Upper lobe of left lung (tissue), 6 donors: ENCODE measurements around the gene MT1G. TPM values are rescaled to one million over a fixed set of nuclear protein-coding genes. Genes with fewer than 3 reads are reported as not detected.
"Not testable (repeated sequence)": the region's sequence is repeated elsewhere in the genome, so short reads cannot be mapped to it uniquely, and the experiment has no call there.

Experiments
- ATAC-seq, 2 donors: fragments of 200-7000 bp; cut with Tn5 transposase; one replicate each; pipeline ENCODE4 v1.9.1; 2022; ENCODE audit warnings: mild to moderate bottlenecking in 2 of 2, moderate library complexity in 2 of 2; ENCODE audit not compliant: low FRiP score in 2 of 2
- DNase-seq, 2 donors: peaks; one replicate each; pipeline ENCODE4 v3.0.0-alpha.2; 2019 to 2020
- H3K27ac ChIP-seq, 4 donors: fragments of 200-600 bp; sonication (generic); one replicate each; pipeline ENCODE4 v1.5.1; 2016 to 2019
- H3K27me3 ChIP-seq, 4 donors: fragments of 200-600 bp; sonication (generic); one replicate each; pipeline ENCODE4 v1.5.1; 2017 to 2019
- H3K36me3 ChIP-seq, 4 donors: fragments of 200-600 bp; sonication (generic); one replicate each; pipeline ENCODE4 v1.5.1; 2016 to 2019
- H3K4me1 ChIP-seq, 4 donors: fragments of 200-600 bp; sonication (generic); one replicate each; pipeline ENCODE4 v1.5.1; 2018 to 2019
- H3K4me3 ChIP-seq, 4 donors: fragments of 200-600 bp; sonication (generic); one replicate each; pipeline ENCODE4 v1.5.1; 2017 to 2019; ENCODE audit warnings: mild to moderate bottlenecking in 2 of 4, moderate library complexity in 1 of 4
- H3K9me3 ChIP-seq, 4 donors: fragments of 200-600 bp; sonication (generic); one replicate each; pipeline ENCODE4 v1.5.1; 2018 to 2019
- CTCF ChIP-seq, 6 experiments: fragments of 450-650 bp in 4 of 6; fragments of 200-600 bp in 2 of 6; sonication (generic) in 2 of 6; IDR thresholded peaks; one replicate each; pipeline ENCODE4 v1.5.1; 2016 to 2019; ENCODE audit warnings: antibody characterized with exemption in 6 of 6
- EP300 ChIP-seq, 4 donors: sonication (generic); formaldehyde crosslinking; IDR thresholded peaks; one replicate each; pipeline ENCODE4 v1.5.1; 2017; ENCODE audit warnings: antibody characterized with exemption in 4 of 4, control low read depth in 2 of 4
- POLR2A ChIP-seq, 4 donors: fragments of 450-650 bp; IDR thresholded peaks; one replicate each; pipeline ENCODE4 v1.5.1; 2016 to 2017; ENCODE audit warnings: antibody characterized with exemption in 4 of 4, mild to moderate bottlenecking in 2 of 4
- POLR2AphosphoS5 ChIP-seq, 2 donors: sonication (generic); formaldehyde crosslinking; IDR thresholded peaks; one replicate each; pipeline ENCODE4 v1.5.1; 2017; ENCODE audit warnings: antibody characterized with exemption in 2 of 2
- WGBS, 2 donors: methylation state at CpG; one replicate each; pipeline ENCODE4 v1.1.5; 2017 to 2018; 5-methylcytosine and 5-hydroxymethylcytosine counted together
- total RNA-seq, 6 donors: library from RNA; depleted of rRNA in 4 of 6; stranded (reverse); fragments of >200 nt in 4 of 6; gene quantifications; one replicate each; pipeline versions ENCODE4 v1.1.0 to v1.2.1, GENCODE V29; 2016 to 2021
- donor health status: DM: no; HTN: no; CAD: no; lungs with moderate emphysema.
- donor health status: DM: no; HTN: yes; CAD: no; lungs with severe emphysema.

The MT1G gene
- total RNA-seq, 6 donors from 2014 or later, result 4.5 to 93.0 (median 14.0) TPM; not detected in 1

- Histone ChIP-seq H3K9me3 (no peaks in the 10 kb centered on the region), H3K36me3 (no peaks in the 10 kb centered on the region), H3K27ac (no peak overlapping the region), H3K4me1 (peaks cover 10 to 20% (median 19%) of the 10 kb centered on the region in 4 donors), H3K27me3 (peaks cover 0 to 22% (median 10%) of the 10 kb centered on the region in 4 donors), H3K4me3 (no peak overlapping the region)
- TF ChIP-seq CTCF (IDR thresholded peaks at IDR 0.05) (no peak), POLR2AphosphoS5 (IDR thresholded peaks at IDR 0.05) (no peak), POLR2A (IDR thresholded peaks at IDR 0.05) (no peak), EP300 (IDR thresholded peaks at IDR 0.05) (no peak)
- 79 to 83% methylated on average over 2 of the region's 2 CpGs for WGBS, 2 donors
- DNase-seq, result no peak
- no peak for ATAC-seq
Measured at GRCh38 chr16:56670620-56670934, 2.7 kb upstream of the MT1G start.

- 20 to 36% methylated on average over 13 to 19 of the region's 19 CpGs for WGBS, 2 donors
- no peak overlapping the region for H3K4me3 ChIP-seq
Measured at GRCh38 chr16:56669840-56670619, 2.2 kb upstream of the MT1G start.

GRCh38 chr16:56669005-56669839 lies 1.4 kb upstream of the MT1G start, which contains the start of gene MT1H:
MT1H (plus strand) TSS chr16:56669814; CDS start chr16:56669885, 71 bp downstream.
- Histone ChIP-seq H3K4me3 (peak within 1 kb of the TSS in 1 of 4 donors; percentile 6), H3K9me3 (no peaks in the 10 kb centered on the region), H3K4me1 (peaks cover 10 to 19% (median 16%) of the 10 kb centered on the region in 4 donors), H3K36me3 (no peaks in the 10 kb centered on the region), H3K27me3 (peaks cover 0 to 21% (median 8%) of the 10 kb centered on the region in 4 donors), H3K27ac (no peak within 1 kb of the TSS)
- ATAC-seq (peak in 1 of 2 donors; percentile 32), DNase-seq (peak in 1 of 2 donors; percentile 85)
- TF ChIP-seq POLR2AphosphoS5 (IDR thresholded peaks at IDR 0.05) (no peak), CTCF (IDR thresholded peaks at IDR 0.05) (no peak), EP300 (IDR thresholded peaks at IDR 0.05) (no peak), POLR2A (IDR thresholded peaks at IDR 0.05) (no peak)
- 18 to 58% methylated on average over 7 to 38 of the region's 38 CpGs for WGBS, 2 donors

More at GRCh38 chr16:56669840-56670619, 2.2 kb upstream of the MT1G start:
- TF ChIP-seq POLR2AphosphoS5 (IDR thresholded peaks at IDR 0.05), result no peak
- TF ChIP-seq EP300 (IDR thresholded peaks at IDR 0.05), result no peak
- TF ChIP-seq POLR2A (IDR thresholded peaks at IDR 0.05), result no peak
- no peak for TF ChIP-seq CTCF (IDR thresholded peaks at IDR 0.05)
- peaks cover 10 to 19% (median 16%) of the 10 kb centered on the region in 4 donors for H3K4me1 ChIP-seq
- no peak overlapping the region for H3K27ac ChIP-seq
- H3K9me3 ChIP-seq, result no peaks in the 10 kb centered on the region
- no peaks in the 10 kb centered on the region for H3K36me3 ChIP-seq
- no peak for ATAC-seq
- peaks cover 0 to 21% (median 8%) of the 10 kb centered on the region in 4 donors for H3K27me3 ChIP-seq
- DNase-seq, result no peak

GRCh38 chr16:56665286-56666261 lies 2.3 kb downstream of the MT1G start:
- peaks cover 14 to 24% (median 22%) of the 10 kb centered on the region in 4 donors for H3K4me1 ChIP-seq
- not testable (repeated sequence) for H3K27ac ChIP-seq, ATAC-seq, H3K4me3 ChIP-seq, H3K9me3 ChIP-seq, DNase-seq, H3K36me3 ChIP-seq
- peaks cover 0 to 28% (median 14%) of the 10 kb centered on the region in 4 donors for H3K27me3 ChIP-seq
- WGBS, 2 donors, result 77 to 78% methylated on average over 8 of the region's 8 CpGs
